GM19372 (cell line): ENCODE data around the gene RNASEH2C.
"Not testable (repeated sequence)": the region's sequence is repeated elsewhere in the genome, so short reads cannot be mapped to it uniquely, and the experiment has no call there.

Experiments
- ATAC-seq: cut with Tn5 transposase; IDR thresholded peaks from one replicate; pipeline ENCODE4 v1.9.1; 2021; ENCODE audit warnings: mild to moderate bottlenecking, low read depth, moderate library complexity; ENCODE audit not compliant: unreplicated experiment

The RNASEH2C gene

GRCh38 chr11:65720211-65720934 lies at the start of gene RNASEH2C:
Gene RNASEH2C, minus strand, starts transcription at chr11:65720798. Its CDS starts 40 bp downstream, at chr11:65720758.
- ATAC-seq: peak; percentile 77

GRCh38 chr11:65767806-65768205 lies 47.2 kb upstream of the RNASEH2C start:
- ATAC-seq: not testable (repeated sequence)

- no peak for ATAC-seq
Observed at GRCh38 chr11:65767406-65767805, 46.8 kb upstream of the RNASEH2C start.

- no peak for ATAC-seq
Observed at GRCh38 chr11:65766535-65766934, 45.9 kb upstream of the RNASEH2C start.

GRCh38 chr11:65764434-65764833 lies 43.8 kb upstream of the RNASEH2C start:
- ATAC-seq: no peak

GRCh38 chr11:65762816-65763215 lies 42.2 kb upstream of the RNASEH2C start:
- not testable (repeated sequence) for ATAC-seq

- not testable (repeated sequence) for ATAC-seq
Observed at GRCh38 chr11:65762169-65762568, 41.6 kb upstream of the RNASEH2C start.

- ATAC-seq: no peak
Observed at GRCh38 chr11:65745049-65745448, 24.5 kb upstream of the RNASEH2C start.

GRCh38 chr11:65744699-65745042 lies 24.1 kb upstream of the RNASEH2C start:
- ATAC-seq: no peak

GRCh38 chr11:65744026-65744698 lies 23.6 kb upstream of the RNASEH2C start:
- ATAC-seq: no peak

GRCh38 chr11:65743681-65744025 lies 23.1 kb upstream of the RNASEH2C start:
- no peak for ATAC-seq

GRCh38 chr11:65742353-65742752 lies 21.8 kb upstream of the RNASEH2C start:
- no peak for ATAC-seq

- no peak for ATAC-seq
Observed at GRCh38 chr11:65741185-65741584, 20.6 kb upstream of the RNASEH2C start.

GRCh38 chr11:65739022-65739421 lies 18.4 kb upstream of the RNASEH2C start:
- ATAC-seq: no peak

GRCh38 chr11:65736810-65737209 lies 16.2 kb upstream of the RNASEH2C start:
- ATAC-seq: no peak

- ATAC-seq: not testable (repeated sequence)
Observed at GRCh38 chr11:65735111-65735510, 14.5 kb upstream of the RNASEH2C start.

- no peak for ATAC-seq
Observed at GRCh38 chr11:65730461-65730860, 9.9 kb upstream of the RNASEH2C start.

GRCh38 chr11:65727865-65728264 lies 7.3 kb upstream of the RNASEH2C start:
- ATAC-seq: no peak

GRCh38 chr11:65726660-65727059 lies 6.1 kb upstream of the RNASEH2C start:
- no peak for ATAC-seq

GRCh38 chr11:65722261-65722660 lies 1.7 kb upstream of the RNASEH2C start:
- ATAC-seq: no peak

GRCh38 chr11:65719871-65720210 lies 757 bp downstream of the RNASEH2C start:
- ATAC-seq: peak; percentile 15

GRCh38 chr11:65718964-65719492 lies 1.6 kb downstream of the RNASEH2C start:
- ATAC-seq: no peak
